22Rv1 (cell line): Measurements from ENCODE around the gene KRT27.

Source experiments
- H3K27ac ChIP-seq: fragments of 450-650 bp; 2 replicates; pipeline ENCODE4 v1.5.1; 2017
- ZFX ChIP-seq: fragments of 450-650 bp; IDR thresholded peaks from 2 replicates; pipeline ENCODE4 v1.6.1; 2017; ENCODE audit warnings: antibody characterized with exemption, borderline replicate concordance
- TF ChIP-seq, protein P1 (sequence below): fragments of 450-650 bp; IDR thresholded peaks from 2 replicates; pipeline ENCODE4 v1.5.1; 2017; ENCODE audit warnings: mild to moderate bottlenecking

Gene KRT27

DNA sequence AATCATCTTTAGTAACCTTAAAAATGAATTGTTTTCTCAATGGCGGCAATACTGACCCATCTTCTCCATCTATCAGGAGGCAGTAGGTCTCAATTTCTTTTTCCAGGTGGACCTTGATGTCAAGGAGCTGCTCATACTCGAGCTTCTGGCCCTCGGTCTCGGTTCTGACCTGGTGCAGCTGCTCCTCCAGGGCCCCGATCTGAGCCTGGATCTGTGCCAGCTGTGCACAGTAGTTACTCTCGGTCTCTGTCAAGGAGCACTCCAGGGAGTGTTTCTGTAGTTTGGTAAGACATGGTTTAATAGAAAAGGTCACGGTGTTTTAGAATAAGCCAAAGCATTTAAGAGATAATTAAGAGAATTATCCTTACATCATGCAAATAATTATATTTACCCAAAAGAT lies 4.9 kb downstream of the KRT27 start:
- TF ChIP-seq ZFX = no peak
- TF ChIP-seq, protein P1, sequence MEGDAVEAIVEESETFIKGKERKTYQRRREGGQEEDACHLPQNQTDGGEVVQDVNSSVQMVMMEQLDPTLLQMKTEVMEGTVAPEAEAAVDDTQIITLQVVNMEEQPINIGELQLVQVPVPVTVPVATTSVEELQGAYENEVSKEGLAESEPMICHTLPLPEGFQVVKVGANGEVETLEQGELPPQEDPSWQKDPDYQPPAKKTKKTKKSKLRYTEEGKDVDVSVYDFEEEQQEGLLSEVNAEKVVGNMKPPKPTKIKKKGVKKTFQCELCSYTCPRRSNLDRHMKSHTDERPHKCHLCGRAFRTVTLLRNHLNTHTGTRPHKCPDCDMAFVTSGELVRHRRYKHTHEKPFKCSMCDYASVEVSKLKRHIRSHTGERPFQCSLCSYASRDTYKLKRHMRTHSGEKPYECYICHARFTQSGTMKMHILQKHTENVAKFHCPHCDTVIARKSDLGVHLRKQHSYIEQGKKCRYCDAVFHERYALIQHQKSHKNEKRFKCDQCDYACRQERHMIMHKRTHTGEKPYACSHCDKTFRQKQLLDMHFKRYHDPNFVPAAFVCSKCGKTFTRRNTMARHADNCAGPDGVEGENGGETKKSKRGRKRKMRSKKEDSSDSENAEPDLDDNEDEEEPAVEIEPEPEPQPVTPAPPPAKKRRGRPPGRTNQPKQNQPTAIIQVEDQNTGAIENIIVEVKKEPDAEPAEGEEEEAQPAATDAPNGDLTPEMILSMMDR = no peak

DNA sequence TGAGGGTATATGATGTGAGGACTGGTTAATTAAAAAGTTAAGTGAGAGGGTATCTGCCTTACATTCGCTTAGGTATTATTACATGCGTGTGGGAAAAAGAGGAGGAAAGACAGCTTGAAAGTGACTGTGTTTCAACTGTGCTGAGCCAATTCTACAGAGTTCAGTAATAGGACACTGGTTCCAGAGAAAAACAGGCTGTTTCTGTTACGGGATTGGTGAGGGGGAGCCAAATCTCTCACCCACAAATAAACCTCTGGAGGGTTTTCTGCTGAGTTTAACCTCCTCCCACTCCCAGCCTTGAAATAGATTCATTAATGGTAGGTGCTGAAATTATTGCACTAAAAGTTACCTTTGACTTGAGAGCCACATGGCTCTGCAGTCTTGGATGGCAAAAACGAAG lies 6.4 kb downstream of the KRT27 start:
- no peak overlapping the region for H3K27ac ChIP-seq
- TF ChIP-seq, protein P1 = no peak
- TF ChIP-seq ZFX = no peak

More for the DNA sequence above, 4.9 kb downstream of the KRT27 start:
- no peak overlapping the region for H3K27ac ChIP-seq

DNA sequence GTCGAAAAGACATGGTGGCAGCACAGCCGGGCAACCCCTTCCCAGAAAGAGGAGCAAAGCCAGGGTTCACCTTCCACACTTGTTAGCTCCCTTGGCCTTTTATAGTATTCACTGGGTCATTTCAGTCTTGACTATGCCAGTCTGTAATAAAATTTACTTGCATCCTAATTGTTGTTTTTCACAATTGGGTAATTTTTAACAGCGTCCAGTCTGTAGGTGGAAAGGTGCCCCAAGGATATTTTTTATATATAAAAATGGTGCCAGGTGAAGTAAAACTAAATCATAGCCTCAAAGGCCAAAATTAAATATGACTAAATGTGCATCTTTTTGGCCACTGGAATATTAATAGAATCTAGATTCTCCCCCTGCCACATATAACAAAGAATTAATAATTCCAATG lies 10.2 kb downstream of the KRT27 start, which contains the start of gene KRT26:
Gene KRT26, minus strand, starts transcription at position 101 of the 400 bp plus-strand sequence. Its CDS starts 88 bp downstream, at position 13.
- no peak within 1 kb of the TSS for H3K27ac ChIP-seq
- no peak for TF ChIP-seq ZFX
- TF ChIP-seq, protein P1 = no peak

DNA sequence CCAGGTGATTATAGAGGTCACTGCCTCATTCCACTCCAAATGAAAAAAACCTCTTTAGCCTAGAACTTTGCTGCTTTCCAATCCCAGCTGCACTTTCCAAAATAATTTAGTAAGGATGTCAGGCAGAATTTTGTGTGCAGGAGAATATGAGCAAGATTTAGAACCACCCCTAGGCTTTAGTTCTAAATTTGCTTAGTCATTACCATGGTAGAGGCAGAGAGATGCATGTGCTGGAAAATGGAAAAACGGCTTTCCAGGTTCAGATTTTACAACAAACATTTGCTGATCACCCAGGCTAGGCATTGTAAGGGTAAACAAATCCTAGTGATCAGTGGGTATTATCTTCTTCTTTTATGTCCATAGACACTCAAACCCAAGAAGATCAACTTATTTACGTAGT lies 16.7 kb downstream of the KRT27 start:
- TF ChIP-seq, protein P1 = no peak
- no peak for TF ChIP-seq ZFX

DNA sequence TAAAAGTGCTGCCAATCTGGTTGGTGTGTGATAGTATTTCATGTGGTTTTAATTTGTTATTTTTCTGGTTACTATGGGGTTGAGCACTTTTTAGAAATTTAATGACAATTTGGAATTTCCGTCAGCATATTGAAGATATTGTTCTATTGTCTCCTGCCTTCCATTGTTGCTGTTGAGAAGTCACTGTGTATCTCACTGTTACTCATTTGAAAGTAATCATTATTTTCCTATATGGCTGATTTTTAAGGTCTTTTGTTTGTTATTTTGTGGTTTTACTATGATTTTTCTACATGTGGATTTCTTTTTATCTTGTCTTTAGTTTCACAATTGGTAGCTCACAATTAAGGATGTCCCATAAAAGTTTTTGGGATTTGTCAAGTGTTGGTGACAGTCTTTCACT lies 18.6 kb downstream of the KRT27 start:
- no peak for TF ChIP-seq ZFX
- TF ChIP-seq, protein P1 = no peak

More for the DNA sequence above, 16.7 kb downstream of the KRT27 start:
- H3K27ac ChIP-seq = no peak overlapping the region

DNA sequence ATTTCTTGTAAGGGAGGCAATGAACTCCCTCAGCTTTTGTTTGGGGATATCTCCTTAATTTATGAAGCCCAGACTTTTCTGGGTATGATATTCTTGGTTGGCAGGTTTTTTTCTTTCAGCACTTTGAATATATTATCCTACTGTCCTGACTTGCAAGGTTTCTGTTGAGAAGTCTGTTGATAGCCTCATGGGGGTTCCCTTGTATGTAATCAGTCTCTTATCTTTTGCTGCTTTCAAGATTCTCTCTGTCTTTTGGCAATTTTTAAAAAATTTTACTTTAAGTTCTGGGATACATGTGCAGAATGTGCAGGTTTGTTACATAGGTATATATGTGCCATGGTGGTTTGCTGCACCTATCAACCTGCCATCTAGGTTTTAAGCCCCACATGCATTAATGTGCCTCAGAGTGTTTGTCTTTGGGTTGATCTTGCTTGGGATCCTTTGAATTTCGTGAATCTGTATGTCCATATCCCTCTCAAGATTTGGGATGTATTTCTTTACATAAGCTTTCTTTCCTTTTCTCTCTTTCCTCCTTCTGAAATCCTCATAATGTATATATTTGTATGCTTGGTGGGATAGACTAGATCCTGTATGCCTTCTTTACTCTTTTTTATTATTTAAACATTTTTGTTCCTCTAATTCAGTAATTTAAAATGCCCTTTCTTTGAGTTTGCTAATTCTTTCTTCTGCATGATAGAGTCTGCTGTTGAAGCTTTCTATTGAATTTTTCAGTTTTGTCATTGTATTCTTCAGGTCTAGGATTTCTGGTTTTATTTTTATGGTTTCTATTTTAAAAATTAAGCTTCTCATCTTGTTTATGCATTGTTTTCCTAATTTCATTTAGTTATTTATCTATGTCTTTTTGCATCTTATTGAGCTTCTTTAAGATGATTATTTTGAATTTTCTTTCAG lies 22.0 kb downstream of the KRT27 start:
- no peak overlapping the region for H3K27ac ChIP-seq
- TF ChIP-seq ZFX = no peak
- TF ChIP-seq, protein P1 = no peak

More for the DNA sequence above, 18.6 kb downstream of the KRT27 start:
- H3K27ac ChIP-seq = no peak overlapping the region

DNA sequence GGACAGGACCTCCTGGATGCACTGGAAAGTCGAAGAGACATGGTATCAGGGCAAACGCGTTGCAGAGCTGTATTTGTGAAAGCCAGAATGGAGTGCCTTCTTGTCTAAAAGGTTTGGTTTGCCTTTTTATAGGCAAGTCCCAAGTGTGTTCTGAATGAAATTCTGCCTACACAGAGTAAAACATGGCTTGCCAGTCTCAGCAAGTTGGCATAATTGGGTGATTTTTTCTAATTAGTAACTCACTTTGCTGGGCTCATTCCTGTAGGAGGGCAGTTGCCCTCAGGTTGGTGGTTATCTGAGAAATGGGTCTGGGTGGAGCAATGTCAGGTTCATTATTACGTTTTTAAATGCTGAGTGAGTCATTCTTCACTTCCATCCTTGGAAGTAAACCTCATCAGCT lies 27.1 kb downstream of the KRT27 start, which contains the start of gene KRT25:
Gene KRT25, minus strand, starts transcription at position 101 of the 400 bp plus-strand sequence. Its CDS starts 60 bp downstream, at position 41.
- TF ChIP-seq ZFX = no peak
- TF ChIP-seq, protein P1 = no peak
- no peak within 1 kb of the TSS for H3K27ac ChIP-seq
